Erythroblast (primary cell): ENCODE data around the gene PLCH1.

Source experiments
- GATA1 ChIP-seq: IDR thresholded peaks from 2 replicates; pipeline ENCODE4 v1.6.1; 2011; ENCODE audit warnings: low read depth, mild to moderate bottlenecking, control low read depth, low read length, moderate library complexity
- POLR2A ChIP-seq: IDR thresholded peaks from 2 replicates; pipeline ENCODE4 v1.6.1; 2011; ENCODE audit warnings: mild to moderate bottlenecking, low read length

DNA sequence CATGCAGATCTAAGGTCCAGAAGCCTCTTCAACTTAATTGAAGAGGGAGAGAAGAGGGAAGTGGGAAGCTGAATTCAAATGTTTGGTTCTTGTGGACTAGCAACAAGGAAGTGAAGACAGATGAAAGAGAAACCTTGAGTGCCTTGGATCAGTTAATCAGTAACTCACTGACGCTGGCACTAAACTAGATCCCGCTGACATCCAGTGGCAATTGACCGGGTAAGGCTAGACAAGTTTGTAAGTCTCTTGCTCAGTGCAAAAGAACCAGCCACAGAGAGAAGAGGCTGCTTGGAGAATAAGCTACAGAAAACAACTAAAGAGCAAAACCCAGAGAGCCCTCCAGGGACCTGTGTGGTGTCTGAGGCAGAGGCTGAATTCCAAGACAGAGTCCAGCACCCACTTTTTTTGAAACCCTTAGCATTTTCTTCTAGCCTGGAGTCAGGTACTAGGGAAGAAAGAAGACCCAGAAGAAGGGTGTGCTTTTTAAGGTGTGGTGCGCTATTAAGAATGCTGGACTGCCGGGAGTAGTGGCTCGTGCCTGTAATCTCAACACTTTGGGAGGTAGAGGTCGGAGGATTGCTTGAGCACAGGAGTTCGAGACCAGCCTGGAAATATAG is 6.9 kb downstream of the PLCH1 start:
- TF ChIP-seq POLR2A (no peak), GATA1 (no peak)
